Measurements from ENCODE around the gene CYP2R1. TPM values are rescaled to one million over a fixed set of nuclear protein-coding genes. Genes with fewer than 3 reads are reported as not detected.

Gene CYP2R1
- total RNA-seq, 4 donors from 2014 or later = 13.5 to 22.7 (median 14.9) TPM

GRCh38 chr11:14904745-14905103 is 12.7 kb upstream of the CYP2R1 start:
- TF ChIP-seq EP300 (IDR thresholded peaks at IDR 0.05) (no peak), POLR2A (IDR thresholded peaks at IDR 0.05) (no peak), CTCF (IDR thresholded peaks at IDR 0.05) (peak; percentile 82 to 93 (median 88)), POLR2AphosphoS5 (IDR thresholded peaks at IDR 0.05) (no peak)
- ATAC-seq = peak; percentile 73
- H3K4me1 ChIP-seq = peaks cover 0 to 24% (median 0%) of the 10 kb centered on the region in 3 donors
- 44% methylated on average over 1 of the region's 26 CpGs; no CpG with 5 or more reads in 1 of the 2 donors for WGBS, 2 donors (ENCODE audit: low coverage in 1 of 2)
- H3K27me3 ChIP-seq = no peaks in the 10 kb centered on the region
- H3K27ac ChIP-seq = peak overlapping the region in 1 of 4 donors; percentile 60
- H3K9me3 ChIP-seq = no peaks in the 10 kb centered on the region
- H3K4me3 ChIP-seq = peak overlapping the region; percentile 34 to 64
- no peaks in the 10 kb centered on the region for H3K36me3 ChIP-seq

GRCh38 chr11:14902650-14903350 is 10.8 kb upstream of the CYP2R1 start:
- H3K27me3 ChIP-seq = no peaks in the 10 kb centered on the region
- H3K36me3 ChIP-seq = no peaks in the 10 kb centered on the region
- no peak overlapping the region for H3K4me3 ChIP-seq
- H3K4me1 ChIP-seq = peaks cover 0 to 24% (median 0%) of the 10 kb centered on the region in 3 donors
- H3K9me3 ChIP-seq = no peaks in the 10 kb centered on the region
- H3K27ac ChIP-seq = no peak overlapping the region
- WGBS, 2 donors (ENCODE audit: low coverage in 1 of 2) = 0% methylated on average over 1 of the region's 1 CpG; no CpG with 5 or more reads in 1 of the 2 donors
- no peak for ATAC-seq
- TF ChIP-seq EP300 (IDR thresholded peaks at IDR 0.05) (no peak), POLR2A (IDR thresholded peaks at IDR 0.05) (no peak), CTCF (IDR thresholded peaks at IDR 0.05) (no peak), POLR2AphosphoS5 (IDR thresholded peaks at IDR 0.05) (no peak)

- WGBS, 2 donors (ENCODE audit: low coverage in 1 of 2) = 69 to 86% methylated on average over 1 to 2 of the region's 2 CpGs
- Histone ChIP-seq H3K27me3 (no peaks in the 10 kb centered on the region), H3K4me1 (no peaks in the 10 kb centered on the region), H3K9me3 (no peaks in the 10 kb centered on the region), H3K27ac (no peak overlapping the region), H3K36me3 (no peaks in the 10 kb centered on the region), H3K4me3 (no peak overlapping the region)
- no peak for TF ChIP-seq POLR2AphosphoS5 (IDR thresholded peaks at IDR 0.05)
- TF ChIP-seq CTCF (IDR thresholded peaks at IDR 0.05) = no peak
- no peak for TF ChIP-seq EP300 (IDR thresholded peaks at IDR 0.05)
- TF ChIP-seq POLR2A (IDR thresholded peaks at IDR 0.05) = no peak
- no peak for ATAC-seq
Observed at GRCh38 chr11:14898906-14899305, 6.9 kb upstream of the CYP2R1 start.

DNA sequence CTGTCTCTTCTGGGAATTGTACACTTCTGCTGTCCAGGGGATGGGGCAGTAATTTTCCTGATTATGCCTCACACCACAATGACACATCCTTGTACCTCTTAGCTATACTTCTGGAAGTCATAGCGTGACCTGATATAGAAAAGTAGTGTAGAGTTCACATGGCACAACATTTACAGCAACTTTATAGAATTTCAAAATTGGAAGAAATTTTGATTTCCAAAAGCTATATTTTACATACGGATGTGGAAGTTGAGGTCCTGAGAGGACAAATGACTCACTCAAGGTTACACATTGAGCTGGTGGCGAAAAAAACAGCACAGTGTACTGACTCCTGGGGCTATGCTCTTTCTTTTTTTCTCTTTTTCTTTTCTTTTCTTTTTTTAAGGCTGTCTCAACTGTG is 6.3 kb upstream of the CYP2R1 start:
- Histone ChIP-seq H3K4me1 (no peaks in the 10 kb centered on the region), H3K4me3 (no peak overlapping the region), H3K36me3 (no peaks in the 10 kb centered on the region), H3K27me3 (no peaks in the 10 kb centered on the region), H3K9me3 (no peaks in the 10 kb centered on the region), H3K27ac (no peak overlapping the region)
- no peak for ATAC-seq
- no peak for TF ChIP-seq POLR2A (IDR thresholded peaks at IDR 0.05)
- no peak for TF ChIP-seq CTCF (IDR thresholded peaks at IDR 0.05)
- no peak for TF ChIP-seq POLR2AphosphoS5 (IDR thresholded peaks at IDR 0.05)
- no peak for TF ChIP-seq EP300 (IDR thresholded peaks at IDR 0.05)
- WGBS, 2 donors (ENCODE audit: low coverage in 1 of 2) = 81 to 93% methylated on average over 2 to 3 of the region's 3 CpGs

All from gastroesophageal sphincter (tissue), 4 donors.